ENCODE results near the gene ANKS6.

- TF ChIP-seq CTCF (IDR thresholded peaks at IDR 0.05) (no peak), POLR2A (IDR thresholded peaks at IDR 0.05) (no peak)
These were observed 34.2 kb upstream of the ANKS6 start for GRCh38 chr9:98830554-98830953.

All from esophagus squamous epithelium (tissue), 4 donors.